Limb (tissue), 2 donors: ENCODE results near the gene TLR9.

ENCODE experiments used
- DNase-seq, 2 donors: peaks; one replicate each; pipeline ENCODE4 v3.0.0-alpha.2; 2016; ENCODE audit errors: extremely low spot score in 2 of 2

TLR9 gene

GRCh38 chr3:52216585-52217408 is 8.6 kb downstream of the TLR9 start:
- DNase-seq = peak; percentile 56 to 78

DNA sequence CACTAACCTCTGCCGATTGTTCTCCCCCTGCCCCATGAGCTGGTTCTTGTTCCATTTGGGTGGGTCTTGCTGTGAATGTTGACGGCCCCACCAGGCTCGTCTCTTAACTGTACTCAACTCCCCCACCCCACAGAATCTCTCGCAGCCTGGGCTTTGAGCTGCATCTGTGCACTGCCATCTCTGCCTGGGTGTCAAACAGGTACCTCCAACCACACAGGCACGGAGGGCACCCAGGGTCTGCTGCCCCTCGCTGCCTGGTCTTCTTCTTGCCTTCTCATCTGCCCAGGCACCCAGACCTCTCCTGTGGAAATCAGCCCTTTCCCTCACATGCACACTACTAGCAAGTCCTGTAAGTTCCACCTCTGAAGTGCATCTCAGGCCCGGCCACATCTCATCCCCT is 10.1 kb downstream of the TLR9 start:
- peak in 1 of 2 donors; percentile 14 for DNase-seq

- DNase-seq = no peak
Observed at GRCh38 chr3:52213901-52214300, 11.5 kb downstream of the TLR9 start.

GRCh38 chr3:52213005-52213404 is 12.4 kb downstream of the TLR9 start:
- no peak for DNase-seq

DNA sequence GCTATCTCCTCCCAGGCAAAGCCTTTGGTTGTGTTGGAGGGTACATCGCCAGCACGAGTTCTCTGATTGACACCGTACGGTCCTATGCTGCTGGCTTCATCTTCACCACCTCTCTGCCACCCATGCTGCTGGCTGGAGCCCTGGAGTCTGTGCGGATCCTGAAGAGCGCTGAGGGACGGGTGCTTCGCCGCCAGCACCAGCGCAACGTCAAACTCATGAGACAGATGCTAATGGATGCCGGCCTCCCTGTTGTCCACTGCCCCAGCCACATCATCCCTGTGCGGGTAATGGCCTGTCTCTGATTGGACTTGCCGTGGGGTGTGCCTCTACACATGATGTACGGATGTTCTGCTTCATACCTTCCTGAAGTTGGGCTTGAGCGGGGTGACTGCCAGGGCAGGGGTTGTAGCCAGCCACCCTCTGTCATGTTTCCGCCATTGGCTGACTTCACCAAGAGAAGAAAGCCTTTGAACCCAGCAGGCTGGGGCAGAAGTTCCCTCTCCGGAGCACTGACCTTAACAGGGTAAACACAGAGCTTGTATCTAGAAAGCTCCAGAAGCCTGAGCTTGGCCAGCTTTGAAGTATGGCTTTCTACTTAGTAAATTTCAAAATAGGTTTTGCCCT is 14.1 kb downstream of the TLR9 start:
- no peak for DNase-seq

GRCh38 chr3:52210550-52211046 is 14.8 kb downstream of the TLR9 start:
- no peak for DNase-seq

GRCh38 chr3:52210037-52210436 is 15.4 kb downstream of the TLR9 start:
- no peak for DNase-seq

- no peak for DNase-seq
Observed at GRCh38 chr3:52208556-52208955, 16.9 kb downstream of the TLR9 start.

- no peak for DNase-seq
Observed at GRCh38 chr3:52205727-52206372, 19.6 kb downstream of the TLR9 start.

GRCh38 chr3:52204337-52205073 is 20.9 kb downstream of the TLR9 start:
- no peak for DNase-seq

DNA sequence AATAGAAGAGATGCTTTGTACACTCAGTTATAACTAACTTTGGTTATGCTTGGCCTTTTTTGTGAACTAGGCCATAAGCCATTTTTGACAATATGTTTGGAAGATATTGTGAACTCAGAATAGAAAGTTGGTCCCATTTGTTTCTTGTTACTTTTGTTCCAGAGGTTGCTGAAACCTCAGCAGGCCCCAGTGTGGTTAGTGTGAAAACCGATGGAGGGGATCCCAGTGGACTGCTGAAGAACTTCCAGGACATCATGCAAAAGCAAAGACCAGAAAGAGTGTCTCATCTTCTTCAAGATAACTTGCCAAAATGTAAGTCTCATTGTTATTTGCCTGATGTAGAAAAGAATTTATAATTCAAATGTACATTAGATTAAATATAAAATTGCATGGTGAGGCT is 21.7 kb downstream of the TLR9 start:
- DNase-seq = no peak

GRCh38 chr3:52202384-52203077 is 22.9 kb downstream of the TLR9 start:
- no peak for DNase-seq

GRCh38 chr3:52200981-52201679 is 24.3 kb downstream of the TLR9 start:
- no peak for DNase-seq

- no peak for DNase-seq
Observed at GRCh38 chr3:52198643-52199608, 26.5 kb downstream of the TLR9 start.

GRCh38 chr3:52197842-52198625 is 27.4 kb downstream of the TLR9 start, which contains the start of gene ALAS1:
Gene ALAS1, plus strand, starts transcription at chr3:52198160. Its CDS starts 1,082 bp downstream, at chr3:52199242.
- DNase-seq = peak; percentile 93 to 96

DNA sequence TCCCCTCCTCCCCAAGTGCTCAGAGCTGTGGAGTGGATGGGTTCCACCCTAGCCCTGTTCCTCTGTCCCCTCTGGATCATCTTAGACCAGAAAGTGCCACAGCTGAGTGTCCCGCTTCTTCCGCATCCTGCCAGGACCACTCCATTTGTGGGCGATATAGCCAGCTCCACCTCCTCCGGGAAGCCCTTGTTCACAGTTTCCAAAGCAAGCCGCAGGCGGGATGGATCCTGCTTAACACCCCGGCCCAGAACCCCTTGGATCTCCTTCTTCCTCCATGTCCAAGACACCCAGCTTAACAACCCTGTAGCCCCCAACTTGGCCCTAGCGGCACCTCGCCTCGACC is 28.0 kb downstream of the TLR9 start:
- DNase-seq = no peak

- DNase-seq = no peak
Observed at GRCh38 chr3:52196977-52197376, 28.5 kb downstream of the TLR9 start.

GRCh38 chr3:52195823-52196331 is 29.6 kb downstream of the TLR9 start:
- DNase-seq = no peak
